CD4-positive, alpha-beta T cell (primary cell): ENCODE results near the gene GMFB. TPM values are rescaled to one million over a fixed set of nuclear protein-coding genes. Genes with fewer than 3 reads are reported as not detected.
"Not testable (repeated sequence)": the region's sequence is repeated elsewhere in the genome, so short reads cannot be mapped to it uniquely, and the experiment has no call there.

Source experiments
- ATAC-seq: fragments of 200-7000 bp; cut with Tn5 transposase; one replicate; pipeline ENCODE4 v1.10.0; 2022; ENCODE audit warnings: mild to moderate bottlenecking; ENCODE audit not compliant: poor library complexity
- CTCF ChIA-PET: fragments of 350-600 bp; sonication (Branson Sonifier 250); formaldehyde crosslinking; loops from one replicate; lab custom pipeline; 2021; ENCODE audit warnings: antibody characterized with exemption, inconsistent platforms; lab: Charles Lee
- POLR2A ChIA-PET: fragments of 350-600 bp; sonication (Branson Sonifier 250); formaldehyde crosslinking; loops from one replicate; lab custom pipeline; 2021; ENCODE audit warnings: antibody characterized with exemption, inconsistent platforms; lab: Charles Lee
- DNase-seq, 14 experiments: peaks; one replicate each; pipeline ENCODE4 v3.0.0-alpha.2; 2013 to 2020; ENCODE audit warnings: mixed read lengths in 2 of 14
- H3K27ac ChIP-seq, 2 donors: one replicate each; pipeline versions ENCODE4 v1.5.1 to v1.7.0; 2013; ENCODE audit warnings: low read length in 2 of 2, low read depth in 1 of 2, mild to moderate bottlenecking in 1 of 2
- H3K27me3 ChIP-seq, 2 experiments: 1 replicate in 1 of 2; 2 replicates in 1 of 2; pipeline versions ENCODE4 v1.6.1 to v1.7.0; 2013; ENCODE audit warnings: low read length in 2 of 2, control low read depth in 1 of 2, mild to moderate bottlenecking in 1 of 2, moderate library complexity in 1 of 2; ENCODE audit not compliant: insufficient read depth in 2 of 2, control insufficient read depth in 1 of 2
- H3K36me3 ChIP-seq: one replicate; pipeline ENCODE4 v1.6.1; 2013; ENCODE audit warnings: low read length, control low read depth; ENCODE audit not compliant: insufficient read depth
- H3K4me1 ChIP-seq: one replicate; pipeline ENCODE4 v1.6.1; 2013; ENCODE audit warnings: low read length, control low read depth; ENCODE audit not compliant: insufficient read depth
- H3K4me3 ChIP-seq: one replicate; pipeline ENCODE4 v1.5.1; 2013; ENCODE audit warnings: mild to moderate bottlenecking, low read length, moderate library complexity
- H3K9me3 ChIP-seq, 2 experiments: 1 replicate in 1 of 2; 2 replicates in 1 of 2; pipeline versions ENCODE4 v1.6.1 to v1.7.0; 2013; ENCODE audit warnings: low read length in 2 of 2, mild to moderate bottlenecking in 2 of 2, control low read depth in 1 of 2, moderate library complexity in 1 of 2; ENCODE audit not compliant: control insufficient read depth in 1 of 2, insufficient read depth in 1 of 2
- H3K27ac Mint-ChIP-seq: one replicate; pipeline ENCODE4 v1.8.0; 2020; ENCODE audit warnings: mixed read lengths
- H3K27me3 Mint-ChIP-seq: one replicate; pipeline ENCODE4 v1.8.0; 2021; ENCODE audit warnings: mixed read lengths
- H3K36me3 Mint-ChIP-seq: one replicate; pipeline ENCODE4 v1.8.0; 2021; ENCODE audit warnings: low read depth, mixed read lengths
- H3K4me1 Mint-ChIP-seq: one replicate; pipeline ENCODE4 v1.8.0; 2021; ENCODE audit warnings: low read depth, mixed read lengths
- H3K4me3 Mint-ChIP-seq: one replicate; pipeline ENCODE4 v1.8.0; 2020; ENCODE audit warnings: mild to moderate bottlenecking, mixed read lengths
- H3K9me3 Mint-ChIP-seq: one replicate; pipeline ENCODE4 v1.8.0; 2020; ENCODE audit warnings: mixed read lengths
- intact Hi-C, 2 experiments: fragments of 100-400 bp; cut with DNase I in 1 of 2; cut with micrococcal nuclease in 1 of 2; formaldehyde crosslinking; loops; one replicate each; pipeline versions ENCODE4 v1.15.1 to v1.9.0; 2023 to 2025; cut with DNase I, micrococcal nuclease
- total RNA-seq, 174 experiments: library from RNA in 2 of 174; stranded (reverse) in 2 of 174; gene quantifications; one replicate each; pipeline ENCODE4 v1.2.3 and lab custom pipeline; 2021 to 2026
- TF ChIP-seq, protein P1 (sequence below): fragments of 200-600 bp; IDR thresholded peaks from one replicate; pipeline ENCODE4 v1.8.0; 2022; ENCODE audit warnings: antibody characterized with exemption, mild to moderate bottlenecking

The GMFB gene
- total RNA-seq, 2 experiments from 2014 or later: 39.5 to 43.5 TPM

DNA sequence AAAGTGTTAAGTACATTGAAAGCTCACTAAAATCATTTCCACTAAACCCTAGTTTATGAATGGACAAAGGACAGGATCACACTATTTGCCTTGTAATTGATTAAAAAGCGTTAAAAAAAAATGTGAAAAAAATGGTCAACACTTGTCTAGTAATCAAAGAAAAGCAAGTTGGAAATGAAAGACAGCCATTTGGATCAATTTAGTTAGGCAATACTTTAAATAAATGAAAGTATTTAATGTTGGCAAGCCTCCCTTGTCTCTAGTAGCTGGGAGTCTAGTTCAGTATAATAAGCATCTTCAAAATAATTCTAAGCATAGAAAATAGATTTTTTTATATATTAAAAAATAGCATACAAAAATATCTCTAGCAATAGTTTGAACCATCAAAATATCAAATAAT, 33.4 kb downstream of the GMFB start:
- H3K27ac Mint-ChIP-seq: no peak overlapping the region
- DNase-seq: no peak
- ATAC-seq: no peak
- intact Hi-C loops: no loop called here
- Histone ChIP-seq H3K27me3 (no peaks in the 10 kb centered on the region), H3K4me3 (no peak overlapping the region), H3K27ac (no peak overlapping the region), H3K4me1 (no peaks in the 10 kb centered on the region), H3K36me3 (no peaks in the 10 kb centered on the region), H3K9me3 (peaks cover 0 to 8% of the 10 kb centered on the region in 2 experiments)
- H3K36me3 Mint-ChIP-seq: no peaks in the 10 kb centered on the region
- no peaks in the 10 kb centered on the region for H3K9me3 Mint-ChIP-seq
- TF ChIP-seq, protein P1, sequence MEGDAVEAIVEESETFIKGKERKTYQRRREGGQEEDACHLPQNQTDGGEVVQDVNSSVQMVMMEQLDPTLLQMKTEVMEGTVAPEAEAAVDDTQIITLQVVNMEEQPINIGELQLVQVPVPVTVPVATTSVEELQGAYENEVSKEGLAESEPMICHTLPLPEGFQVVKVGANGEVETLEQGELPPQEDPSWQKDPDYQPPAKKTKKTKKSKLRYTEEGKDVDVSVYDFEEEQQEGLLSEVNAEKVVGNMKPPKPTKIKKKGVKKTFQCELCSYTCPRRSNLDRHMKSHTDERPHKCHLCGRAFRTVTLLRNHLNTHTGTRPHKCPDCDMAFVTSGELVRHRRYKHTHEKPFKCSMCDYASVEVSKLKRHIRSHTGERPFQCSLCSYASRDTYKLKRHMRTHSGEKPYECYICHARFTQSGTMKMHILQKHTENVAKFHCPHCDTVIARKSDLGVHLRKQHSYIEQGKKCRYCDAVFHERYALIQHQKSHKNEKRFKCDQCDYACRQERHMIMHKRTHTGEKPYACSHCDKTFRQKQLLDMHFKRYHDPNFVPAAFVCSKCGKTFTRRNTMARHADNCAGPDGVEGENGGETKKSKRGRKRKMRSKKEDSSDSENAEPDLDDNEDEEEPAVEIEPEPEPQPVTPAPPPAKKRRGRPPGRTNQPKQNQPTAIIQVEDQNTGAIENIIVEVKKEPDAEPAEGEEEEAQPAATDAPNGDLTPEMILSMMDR: no peak
- no peak overlapping the region for H3K4me3 Mint-ChIP-seq
- ChIA-PET POLR2A (no interaction called here), CTCF (interaction anchor here (1.4 kb wide), 1 partner anchor 9 kb away, joined by 3 read pairs; no protein-coding TSS in a partner anchor)
- H3K4me1 Mint-ChIP-seq: no peaks in the 10 kb centered on the region
- H3K27me3 Mint-ChIP-seq: no peaks in the 10 kb centered on the region

- H3K27me3 Mint-ChIP-seq, intact Hi-C loops, H3K4me3 ChIP-seq, DNase-seq, CTCF ChIA-PET, H3K36me3 ChIP-seq, H3K4me1 ChIP-seq, H3K27me3 ChIP-seq, H3K4me1 Mint-ChIP-seq, H3K9me3 ChIP-seq, H3K27ac ChIP-seq, ATAC-seq, H3K9me3 Mint-ChIP-seq, H3K36me3 Mint-ChIP-seq, H3K27ac Mint-ChIP-seq, POLR2A ChIA-PET, H3K4me3 Mint-ChIP-seq: not testable (repeated sequence)
Measured at GRCh38 chr14:54453990-54454389, 34.8 kb downstream of the GMFB start.

- Mint-ChIP-seq H3K36me3 (no peaks in the 10 kb centered on the region), H3K27ac (no peak overlapping the region), H3K27me3 (no peaks in the 10 kb centered on the region), H3K4me3 (no peak overlapping the region), H3K9me3 (no peaks in the 10 kb centered on the region), H3K4me1 (no peaks in the 10 kb centered on the region)
- Histone ChIP-seq H3K27ac (no peak overlapping the region), H3K27me3 (peaks cover 0 to 3% of the 10 kb centered on the region in 2 experiments), H3K9me3 (no peaks in the 10 kb centered on the region), H3K36me3 (no peaks in the 10 kb centered on the region), H3K4me3 (no peak overlapping the region), H3K4me1 (no peaks in the 10 kb centered on the region)
- DNase-seq (no peak), ATAC-seq (no peak)
- ChIA-PET CTCF (no interaction called here), POLR2A (no interaction called here)
- TF ChIP-seq, protein P1: no peak
- intact Hi-C loops: no loop called here
Measured at GRCh38 chr14:54453252-54453651, 35.5 kb downstream of the GMFB start.

DNA sequence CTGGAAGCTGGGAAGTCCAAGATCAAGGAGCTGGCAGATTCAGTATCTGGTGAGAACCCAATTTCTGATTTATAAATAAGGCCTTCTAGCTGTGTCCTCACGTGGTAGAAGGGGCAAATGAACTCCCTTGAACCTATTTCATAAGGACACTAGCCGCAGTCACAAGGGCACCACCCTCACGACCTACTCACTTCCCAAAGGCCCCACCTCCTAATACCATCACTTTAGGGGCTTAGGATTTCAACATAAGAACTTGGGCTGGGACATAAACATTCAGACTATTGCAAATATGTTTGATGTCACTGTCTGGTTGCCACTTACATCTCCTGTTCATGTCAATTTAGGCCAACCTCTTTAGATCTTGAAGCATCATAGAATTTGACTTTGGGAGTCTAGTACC, 36.8 kb downstream of the GMFB start:
- no peaks in the 10 kb centered on the region for H3K4me1 Mint-ChIP-seq
- DNase-seq (no peak), ATAC-seq (no peak)
- peaks cover 0 to 3% of the 10 kb centered on the region in 2 experiments for H3K27me3 ChIP-seq
- ChIA-PET POLR2A (no interaction called here), CTCF (no interaction called here)
- no peaks in the 10 kb centered on the region for H3K4me1 ChIP-seq
- TF ChIP-seq, protein P1: no peak
- no peak overlapping the region for H3K27ac ChIP-seq
- no peaks in the 10 kb centered on the region for H3K27me3 Mint-ChIP-seq
- no peaks in the 10 kb centered on the region for H3K9me3 Mint-ChIP-seq
- H3K27ac Mint-ChIP-seq: no peak overlapping the region
- no peak overlapping the region for H3K4me3 ChIP-seq
- no peaks in the 10 kb centered on the region for H3K36me3 Mint-ChIP-seq
- no peaks in the 10 kb centered on the region for H3K36me3 ChIP-seq
- no peaks in the 10 kb centered on the region for H3K9me3 ChIP-seq
- intact Hi-C loops: no loop called here
- H3K4me3 Mint-ChIP-seq: no peak overlapping the region
